HG03066 (cell line): ENCODE data around the gene POU6F2.
"Not testable (repeated sequence)": the region's sequence is repeated elsewhere in the genome, so short reads cannot be mapped to it uniquely, and the experiment has no call there.

Source experiments
- ATAC-seq: cut with Tn5 transposase; IDR thresholded peaks from one replicate; pipeline ENCODE4 v1.9.1; 2021; ENCODE audit warnings: low read depth; ENCODE audit not compliant: unreplicated experiment

The POU6F2 gene

GRCh38 chr7:39376881-39377280 is 399.2 kb downstream of the POU6F2 start:
- ATAC-seq = not testable (repeated sequence)

- no peak for ATAC-seq
These were observed 401.7 kb downstream of the POU6F2 start for GRCh38 chr7:39379416-39379815.

- no peak for ATAC-seq
These were observed 405.4 kb downstream of the POU6F2 start for GRCh38 chr7:39383136-39383535.

- no peak for ATAC-seq
These were observed 406.7 kb downstream of the POU6F2 start for GRCh38 chr7:39384386-39384785.

GRCh38 chr7:39386718-39387117 is 409.0 kb downstream of the POU6F2 start:
- ATAC-seq = no peak

- ATAC-seq = no peak
These were observed 414.4 kb downstream of the POU6F2 start for GRCh38 chr7:39392151-39392550.

- no peak for ATAC-seq
These were observed 416.5 kb downstream of the POU6F2 start for GRCh38 chr7:39394105-39394680.

- ATAC-seq = no peak
These were observed 421.7 kb downstream of the POU6F2 start for GRCh38 chr7:39399458-39399857.

- ATAC-seq = no peak
These were observed 422.3 kb downstream of the POU6F2 start for GRCh38 chr7:39399986-39400385.

GRCh38 chr7:39400836-39401235 is 423.1 kb downstream of the POU6F2 start:
- no peak for ATAC-seq

GRCh38 chr7:39402034-39402433 is 424.3 kb downstream of the POU6F2 start:
- no peak for ATAC-seq

- ATAC-seq = no peak
These were observed 427.2 kb downstream of the POU6F2 start for GRCh38 chr7:39404907-39405306.

- no peak for ATAC-seq
These were observed 427.9 kb downstream of the POU6F2 start for GRCh38 chr7:39405581-39405980.

GRCh38 chr7:39406467-39406866 is 428.8 kb downstream of the POU6F2 start:
- no peak for ATAC-seq

GRCh38 chr7:39407137-39407536 is 429.4 kb downstream of the POU6F2 start:
- no peak for ATAC-seq

GRCh38 chr7:39407723-39408122 is 430.0 kb downstream of the POU6F2 start:
- ATAC-seq = no peak

GRCh38 chr7:39408906-39409305 is 431.2 kb downstream of the POU6F2 start:
- ATAC-seq = no peak

GRCh38 chr7:39410582-39410981 is 432.9 kb downstream of the POU6F2 start:
- ATAC-seq = no peak

GRCh38 chr7:39413636-39414223 is 436.0 kb downstream of the POU6F2 start:
- ATAC-seq = peak; percentile 12

- peak; percentile 80 for ATAC-seq
These were observed 436.7 kb downstream of the POU6F2 start for GRCh38 chr7:39414224-39415035.

- no peak for ATAC-seq
These were observed 437.5 kb downstream of the POU6F2 start for GRCh38 chr7:39415091-39415787.
